ENCODE measurements around the gene EDIL3. TPM values are rescaled to one million over a fixed set of nuclear protein-coding genes. Genes with fewer than 3 reads are reported as not detected.

Gene EDIL3
- total and polyA plus RNA-seq, 2 donors (not counting 3 experiments of a cell fraction or from before 2014, with no cell fraction given): 9.1 to 28.8 TPM

DNA sequence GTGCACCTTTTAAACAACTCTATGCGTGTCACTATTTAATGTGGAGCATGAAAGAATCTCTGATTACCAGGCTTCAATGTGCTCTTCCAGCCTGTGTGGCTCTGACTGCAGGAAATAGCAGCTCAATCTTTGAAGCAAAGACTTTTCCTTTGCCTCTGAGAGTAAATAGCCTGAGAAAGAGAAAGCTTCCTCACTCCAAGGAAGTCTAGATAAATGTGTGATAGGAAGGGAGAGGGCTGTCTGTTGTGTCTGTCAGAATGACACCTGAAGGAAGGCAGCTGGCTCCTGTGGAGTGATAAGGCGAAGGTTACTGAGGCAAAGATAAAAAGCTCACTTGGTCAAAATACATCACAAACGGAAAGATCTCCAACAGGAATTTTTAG is 458.7 kb downstream of the EDIL3 start:
- Histone ChIP-seq H3K27ac (ENCODE audit: insufficient read depth, low read depth, low read length) (no peak overlapping the region), H3K9ac (replicated peaks; ENCODE audit: extremely low read depth, insufficient read depth, low read length) (no peak overlapping the region), H2AFZ (ENCODE audit: low read depth, low read length) (peak overlapping the region; percentile 10), H3K27me3 (ENCODE audit: control insufficient read depth in 2 of 2, insufficient read depth in 2 of 2, low read length in 2 of 2) (peaks cover 0 to 3% of the 10 kb centered on the region in 2 experiments), H3K36me3 (ENCODE audit: control insufficient read depth in 2 of 2, extremely low read depth in 1 of 2, insufficient read depth in 2 of 2, low read length in 2 of 2) (no peaks in the 10 kb centered on the region), H3K4me1 (ENCODE audit: control insufficient read depth, extremely low read depth, insufficient read depth, low read length) (peaks cover 5% of the 10 kb centered on the region), H3K9me1 (replicated peaks; ENCODE audit: control insufficient read depth, extremely low read depth, insufficient read depth, low read length) (no peaks in the 10 kb centered on the region), H4K20me1 (replicated peaks; ENCODE audit: control insufficient read depth, extremely low read depth, insufficient read depth, low read length) (no peaks in the 10 kb centered on the region), H3K4me2 (ENCODE audit: insufficient read depth, low read length) (no peak overlapping the region), H3K79me2 (ENCODE audit: control insufficient read depth, insufficient read depth, low read length) (no peaks in the 10 kb centered on the region), H3K9me3 (replicated peaks; ENCODE audit: control insufficient read depth, insufficient read depth, low read length) (no peaks in the 10 kb centered on the region), H3K4me3 (replicated peaks in 1 of 3; ENCODE audit: insufficient read depth in 1 of 3, low read depth in 1 of 3, low read length in 3 of 3) (no peak overlapping the region)
- FAIRE-seq (peak; percentile 63), DNase-seq (ENCODE audit: low read depth, low spot score) (peak; percentile 62)
- dilution Hi-C loops (cut with MboI; ENCODE audit: extremely low pct_ligation_motif_present, low sequenced_read_pairs): no loop called here
- peak; percentile 32 for TF ChIP-seq GATA2 (IDR thresholded peaks at IDR 0.05; ENCODE audit: insufficient read depth, insufficient read length, low read depth, low read length)
- no peak for TF ChIP-seq MYC (IDR thresholded peaks at IDR 0.05; ENCODE audit: low read depth, low read length)
- TF ChIP-seq POLR2AphosphoS5 (IDR thresholded peaks at IDR 0.05; ENCODE audit: insufficient read depth, low read depth, low read length): no peak
- intact Hi-C loops (cut with micrococcal nuclease): loop anchor here (2.0 to 10.0 kb wide), 3 partner anchors 103 to 529 kb away; no protein-coding TSS in a partner anchor
- BruUV-seq (replicated peaks): no TSS peak
- ChIA-PET CTCF (interaction anchor here (1.2 to 4.0 kb wide), 7 partner anchors 17 to 525 kb away, joined by 3 to 41 read pairs (median 8); no protein-coding TSS in a partner anchor), POLR2A (no interaction called here)

DNA sequence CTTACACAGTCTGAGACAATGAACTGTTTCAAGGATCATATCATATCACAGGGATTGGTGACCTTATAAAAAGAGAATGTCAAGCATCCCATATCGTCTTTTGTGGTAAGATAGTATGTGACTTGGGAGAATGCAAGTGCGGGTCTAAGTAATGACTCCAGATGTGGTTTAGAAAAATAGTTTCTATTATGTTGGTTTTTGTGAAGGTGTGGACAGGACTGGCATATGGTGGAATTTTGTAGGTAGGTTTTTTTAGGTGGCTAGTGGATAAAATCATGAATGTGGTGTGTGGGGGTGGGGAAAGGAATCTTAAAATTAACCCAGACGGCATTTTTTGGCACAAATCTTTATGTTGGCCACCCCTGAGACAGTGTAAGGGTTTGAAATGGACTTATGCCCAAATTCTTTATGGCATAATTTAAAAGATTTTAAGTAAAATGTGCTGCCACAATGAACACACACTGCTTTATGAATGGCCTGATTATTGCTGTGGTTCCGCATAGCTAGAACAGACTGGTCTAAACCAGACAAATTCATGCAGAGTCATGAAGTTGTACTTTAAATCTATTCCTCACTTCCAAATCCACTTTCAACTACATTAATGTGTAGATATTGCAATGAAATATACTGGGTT is 459.2 kb downstream of the EDIL3 start:
- H3K36me3 ChIP-seq (ENCODE audit: control insufficient read depth in 2 of 2, extremely low read depth in 1 of 2, insufficient read depth in 2 of 2, low read length in 2 of 2): no peaks in the 10 kb centered on the region
- no peak for DNase-seq (ENCODE audit: low read depth, low spot score)
- no peak overlapping the region for H3K27ac ChIP-seq (ENCODE audit: insufficient read depth, low read depth, low read length)
- intact Hi-C loops (cut with micrococcal nuclease): loop anchor here (5.0 to 10.0 kb wide), 2 partner anchors 162 to 529 kb away; no protein-coding TSS in a partner anchor
- H4K20me1 ChIP-seq (replicated peaks; ENCODE audit: control insufficient read depth, extremely low read depth, insufficient read depth, low read length): no peaks in the 10 kb centered on the region
- no peak overlapping the region for H3K4me2 ChIP-seq (ENCODE audit: insufficient read depth, low read length)
- no peak overlapping the region for H2AFZ ChIP-seq (ENCODE audit: low read depth, low read length)
- H3K4me3 ChIP-seq (replicated peaks in 1 of 3; ENCODE audit: insufficient read depth in 1 of 3, low read depth in 1 of 3, low read length in 3 of 3): no peak overlapping the region
- H3K9ac ChIP-seq (replicated peaks; ENCODE audit: extremely low read depth, insufficient read depth, low read length): no peak overlapping the region
- no peaks in the 10 kb centered on the region for H3K79me2 ChIP-seq (ENCODE audit: control insufficient read depth, insufficient read depth, low read length)
- dilution Hi-C loops (cut with MboI; ENCODE audit: extremely low pct_ligation_motif_present, low sequenced_read_pairs): no loop called here
- H3K27me3 ChIP-seq (ENCODE audit: control insufficient read depth in 2 of 2, insufficient read depth in 2 of 2, low read length in 2 of 2): peaks cover 0 to 3% of the 10 kb centered on the region in 2 experiments
- CTCF ChIA-PET: interaction anchor here (1.2 to 4.0 kb wide), 6 partner anchors 17 to 526 kb away, joined by 5 to 41 read pairs (median 8); no protein-coding TSS in a partner anchor
- H3K9me1 ChIP-seq (replicated peaks; ENCODE audit: control insufficient read depth, extremely low read depth, insufficient read depth, low read length): no peaks in the 10 kb centered on the region
- BruUV-seq (replicated peaks): no TSS peak
- TF ChIP-seq FOS (IDR thresholded peaks at IDR 0.05; ENCODE audit: borderline replicate concordance, insufficient read depth, low read length): no peak
- TF ChIP-seq GATA2 (IDR thresholded peaks at IDR 0.05; ENCODE audit: insufficient read depth, insufficient read length, low read depth, low read length): no peak
- TF ChIP-seq EZH2 (IDR thresholded peaks at IDR 0.05; ENCODE audit: borderline replicate concordance, low read depth, low read length, severe bottlenecking): no peak
- no peak for TF ChIP-seq JUN (IDR thresholded peaks at IDR 0.05; ENCODE audit: borderline replicate concordance, insufficient read depth, insufficient read length, low read depth)
- no peak for TF ChIP-seq POLR2AphosphoS5 (IDR thresholded peaks at IDR 0.05; ENCODE audit: insufficient read depth, low read depth, low read length)
- no peak for TF ChIP-seq CTCF (IDR thresholded peaks at IDR 0.05; ENCODE audit: extremely low read depth in 1 of 2, insufficient read depth in 1 of 2, low read depth in 1 of 2, low read length in 2 of 2)
- no peak for TF ChIP-seq POLR2A (IDR thresholded peaks at IDR 0.05; ENCODE audit: low read depth, low read length)
- TF ChIP-seq MAX (IDR thresholded peaks at IDR 0.05; ENCODE audit: insufficient read depth, insufficient read length): no peak
- no peak for TF ChIP-seq MYC (IDR thresholded peaks at IDR 0.05; ENCODE audit: low read depth, low read length)
- peaks cover 5% of the 10 kb centered on the region for H3K4me1 ChIP-seq (ENCODE audit: control insufficient read depth, extremely low read depth, insufficient read depth, low read length)
- POLR2A ChIA-PET: no interaction called here
- no peak for FAIRE-seq
- H3K9me3 ChIP-seq (replicated peaks; ENCODE audit: control insufficient read depth, insufficient read depth, low read length): no peaks in the 10 kb centered on the region
